Panc1 (cell line): Measurements from ENCODE around the gene SIAH3. TPM values are rescaled to one million over a fixed set of nuclear protein-coding genes. Genes with fewer than 3 reads are reported as not detected.

Source experiments
- ATAC-seq: fragments of 200-7000 bp; cut with Tn5 transposase; 2 replicates; pipeline ENCODE4 v1.9.1; 2020; ENCODE audit warnings: mild to moderate bottlenecking, moderate library complexity
- BruUV-seq: library from RNA; stranded (reverse); fragments of 400-500 nt; replicated peaks from 2 replicates; lab custom pipeline; 2021; lab: Mats Ljungman, UMichigan
- CTCF ChIA-PET: fragments of 300-600 bp; sonication (Branson Sonifier 250); formaldehyde crosslinking; loops from one replicate; lab custom pipeline; 2022; ENCODE audit warnings: antibody characterized with exemption; lab: Charles Lee
- POLR2A ChIA-PET: fragments of 300-600 bp; sonication (Branson Sonifier 250); formaldehyde crosslinking; loops from one replicate; lab custom pipeline; 2022; ENCODE audit warnings: antibody characterized with exemption; lab: Charles Lee
- DNase-seq: peaks from one replicate; pipeline ENCODE4 v3.0.0-alpha.2; 2010; ENCODE audit warnings: low read depth, low spot score
- H3K27ac ChIP-seq: 2 replicates; pipeline ENCODE4 v1.5.1; 2011; ENCODE audit warnings: mild to moderate bottlenecking, low read length, inconsistent platforms
- H3K27me3 ChIP-seq: fragments of 200-500 bp; sonication (Bioruptor generic); 2 replicates; pipeline ENCODE4 v1.6.0; 2014; ENCODE audit warnings: low read length, inconsistent platforms; ENCODE audit not compliant: control insufficient read depth, insufficient read depth
- H3K36me3 ChIP-seq: fragments of 200-500 bp; sonication (Bioruptor generic); 2 replicates; pipeline ENCODE4 v1.5.1; 2014; ENCODE audit warnings: inconsistent platforms, mild to moderate bottlenecking, low read length, moderate library complexity; ENCODE audit not compliant: control insufficient read depth, insufficient read depth
- H3K4me1 ChIP-seq: 2 replicates; pipeline ENCODE4 v1.5.1; 2011; ENCODE audit warnings: inconsistent platforms, mild to moderate bottlenecking, low read length, moderate library complexity; ENCODE audit not compliant: control insufficient read depth, insufficient read depth
- H3K4me3 ChIP-seq, 2 experiments: 2 replicates each; pipeline ENCODE4 v1.5.1; 2011 to 2012; ENCODE audit warnings: low read depth in 2 of 2, low read length in 2 of 2, mild to moderate bottlenecking in 2 of 2, inconsistent platforms in 1 of 2, moderate library complexity in 1 of 2
- H3K9me3 ChIP-seq: fragments of 200-500 bp; sonication (Bioruptor generic); 2 replicates; pipeline ENCODE4 v1.5.1; 2014; ENCODE audit warnings: low read depth, mild to moderate bottlenecking, inconsistent platforms, low read length, moderate library complexity; ENCODE audit not compliant: control insufficient read depth, insufficient read depth
- CTCF ChIP-seq: fragments of 450-650 bp; IDR thresholded peaks from 2 replicates; pipeline ENCODE4 v1.5.1; 2017; ENCODE audit warnings: mild to moderate bottlenecking
- POLR2AphosphoS5 ChIP-seq: IDR thresholded peaks from 2 replicates; pipeline ENCODE4 v1.6.1; 2012; ENCODE audit warnings: mild to moderate bottlenecking, low read depth, low read length, moderate library complexity
- REST ChIP-seq, 2 experiments: IDR thresholded peaks; 2 replicates each; pipeline ENCODE4 v1.6.1; 2011 to 2012; ENCODE audit warnings: low read depth in 2 of 2, control low read depth in 1 of 2, low read length in 1 of 2, mild to moderate bottlenecking in 1 of 2, moderate library complexity in 1 of 2; ENCODE audit not compliant: insufficient read depth in 1 of 2
- SIN3A ChIP-seq: IDR thresholded peaks from 2 replicates; pipeline ENCODE4 v1.6.1; 2012; ENCODE audit warnings: low read depth, mild to moderate bottlenecking, low read length, moderate library complexity, borderline replicate concordance; ENCODE audit not compliant: insufficient read depth
- TCF7L2 ChIP-seq: IDR thresholded peaks from 2 replicates; pipeline ENCODE4 v1.6.1; 2011; ENCODE audit warnings: mild to moderate bottlenecking, low read depth, low read length, inconsistent platforms
- in situ Hi-C: cut with HindIII; loops from 2 replicates; pipeline ENCODE4 v1.10.0; 2016; ENCODE audit warnings: low sequenced_read_pairs, low pct_unique_long_range_greater_than_20kb
- intact Hi-C: fragments of 100-400 bp; cut with micrococcal nuclease; formaldehyde crosslinking; loops from one replicate; pipeline ENCODE4 v1.10.0; 2022; ENCODE audit not compliant: unreplicated experiment
- total RNA-seq: library from RNA; stranded (reverse); gene quantifications from one replicate; pipeline ENCODE4 v1.2.1, GENCODE V29; 2021; ENCODE audit not compliant: unreplicated experiment

The SIAH3 gene
- total RNA-seq, 1 experiment from 2014 or later: not detected

GRCh38 chr13:45850027-45850613 lies 1.4 kb downstream of the SIAH3 start:
- H3K4me3 ChIP-seq: no peak overlapping the region
- intact Hi-C loops (no loop called here), in situ Hi-C loops (no loop called here)
- H3K36me3 ChIP-seq: no peaks in the 10 kb centered on the region
- no peak for ATAC-seq
- no peak overlapping the region for H3K27ac ChIP-seq
- ChIA-PET POLR2A (interaction anchor here (0.6 kb wide), 1 partner anchor 226 kb away, joined by 4 read pairs; no protein-coding TSS in a partner anchor), CTCF (no interaction called here)
- no peaks in the 10 kb centered on the region for H3K4me1 ChIP-seq
- BruUV-seq: no TSS peak
- no peaks in the 10 kb centered on the region for H3K9me3 ChIP-seq
- H3K27me3 ChIP-seq: peaks cover 10% of the 10 kb centered on the region
- no peak for TF ChIP-seq POLR2AphosphoS5
- TF ChIP-seq CTCF: no peak
- TF ChIP-seq TCF7L2: no peak
- TF ChIP-seq REST (IDR thresholded peaks at IDR 0.05; ENCODE audit: insufficient read depth in 1 of 2, low read depth in 2 of 2, low read length in 1 of 2): no peak
- TF ChIP-seq SIN3A: no peak
- no peak for DNase-seq

- ChIA-PET POLR2A (no interaction called here), CTCF (no interaction called here)
- Histone ChIP-seq H3K27me3 (peaks cover 10% of the 10 kb centered on the region), H3K9me3 (no peaks in the 10 kb centered on the region), H3K27ac (no peak overlapping the region), H3K4me1 (no peaks in the 10 kb centered on the region), H3K36me3 (no peaks in the 10 kb centered on the region), H3K4me3 (no peak overlapping the region)
- TF ChIP-seq POLR2AphosphoS5: no peak
- TF ChIP-seq REST (IDR thresholded peaks at IDR 0.05; ENCODE audit: insufficient read depth in 1 of 2, low read depth in 2 of 2, low read length in 1 of 2): no peak
- TF ChIP-seq TCF7L2: no peak
- TF ChIP-seq CTCF: no peak
- no peak for TF ChIP-seq SIN3A
- in situ Hi-C loops: no loop called here
- intact Hi-C loops: no loop called here
- ATAC-seq (no peak), DNase-seq (no peak)
- no TSS peak for BruUV-seq
Measured at GRCh38 chr13:45849408-45849807, 2.1 kb downstream of the SIAH3 start.
